ENCODE results near the gene CA9.

CA9 gene

GRCh38 chr9:35717132-35717870, 43.6 kb downstream of the CA9 start:
- no peak for DNase-seq

DNA sequence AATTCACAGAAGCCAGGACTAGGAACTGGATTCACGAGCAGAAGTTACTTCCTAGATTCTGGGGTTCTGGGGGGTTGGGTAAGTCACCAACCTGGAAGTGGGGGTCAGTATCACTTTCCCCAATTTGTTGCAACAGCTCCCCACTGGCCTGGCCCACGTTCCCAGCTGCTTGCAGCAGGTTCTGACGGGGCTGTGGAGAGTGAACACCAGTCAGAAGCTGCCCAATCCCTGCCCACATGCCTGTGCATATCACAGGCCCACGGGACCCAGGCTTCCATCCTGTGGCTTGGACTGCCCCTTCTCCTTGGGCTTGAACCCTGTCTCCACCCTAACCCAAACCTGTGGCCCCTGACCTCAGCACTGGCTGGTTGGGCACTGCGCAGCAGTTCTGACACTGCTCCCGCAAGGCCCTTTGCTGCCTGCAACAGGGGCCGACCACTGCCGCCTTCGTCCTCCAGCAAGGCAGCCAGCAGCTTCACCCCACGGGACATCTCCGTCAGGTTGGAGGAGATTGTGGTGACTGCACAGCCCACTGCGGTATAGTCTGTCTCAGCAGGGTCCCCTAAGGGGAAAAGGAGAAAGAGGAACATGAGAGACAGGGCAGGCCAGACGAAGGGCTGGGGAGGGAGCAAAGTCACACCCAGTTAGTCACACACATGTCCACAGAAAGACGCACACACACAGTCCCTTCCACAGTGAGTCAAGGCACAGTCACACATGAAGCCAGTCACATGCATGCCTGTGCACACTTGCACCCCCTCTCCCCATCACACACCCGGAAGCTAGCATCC, 45.2 kb downstream of the CA9 start:
- no peak for DNase-seq

DNA sequence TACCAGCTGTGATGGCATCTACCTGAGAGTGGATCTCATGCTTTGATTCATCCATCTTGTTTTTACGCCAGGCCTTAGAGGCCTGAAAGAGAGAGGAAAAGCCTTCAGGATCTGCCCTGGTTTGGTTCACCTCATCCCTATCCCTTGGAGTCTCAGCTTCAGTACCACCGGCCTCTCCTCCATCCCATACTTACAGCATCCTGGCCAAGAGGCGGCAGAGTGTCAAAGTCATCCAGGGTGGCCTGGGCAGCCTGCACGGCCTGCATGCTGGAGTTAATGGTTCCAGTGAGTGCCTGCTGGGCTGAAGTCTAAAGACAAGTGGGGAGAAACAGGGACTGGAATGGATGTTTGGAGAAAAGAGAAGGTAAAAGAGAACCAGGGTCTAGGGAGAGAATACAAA, 45.8 kb downstream of the CA9 start:
- DNase-seq: no peak

DNA sequence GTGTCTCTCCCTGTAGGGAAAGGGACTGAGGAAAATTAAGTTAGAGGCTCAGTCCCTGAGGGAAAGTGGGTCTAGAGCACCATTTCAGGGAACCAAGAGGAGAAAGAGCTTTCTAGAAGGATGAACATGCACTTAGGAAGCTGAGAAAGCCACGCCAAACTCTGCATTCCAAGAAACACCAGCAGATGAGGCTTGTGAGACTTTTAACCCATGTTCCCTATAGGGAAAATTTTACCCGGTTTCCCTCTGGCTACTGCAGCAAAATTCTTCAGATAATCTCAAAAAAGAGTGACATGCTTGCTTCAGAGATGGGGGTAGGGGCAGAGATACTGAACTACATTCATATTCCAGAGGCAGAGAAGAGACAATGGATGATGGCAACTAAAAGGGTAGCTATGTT, 49.7 kb downstream of the CA9 start:
- no peak for DNase-seq

DNA sequence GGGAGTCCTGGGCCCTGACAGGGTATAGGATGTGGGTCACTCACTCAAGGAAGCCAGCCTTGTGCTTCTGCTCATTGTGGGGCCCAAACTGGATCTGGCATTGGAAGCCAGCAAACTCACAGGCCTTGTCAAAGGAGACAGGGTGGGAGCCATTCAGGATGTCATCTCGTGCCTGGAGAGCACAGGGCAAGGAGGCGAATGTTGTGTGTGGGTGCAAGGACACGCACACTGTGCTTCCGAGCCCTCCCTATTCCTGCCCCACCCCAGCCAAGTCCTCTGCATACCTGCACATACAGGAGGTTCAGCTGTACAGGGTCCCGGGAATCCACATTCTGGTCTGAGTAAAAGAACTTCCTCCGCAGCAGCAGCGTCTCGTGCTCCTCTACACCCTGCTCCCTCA, 50.2 kb downstream of the CA9 start:
- DNase-seq: no peak

DNA sequence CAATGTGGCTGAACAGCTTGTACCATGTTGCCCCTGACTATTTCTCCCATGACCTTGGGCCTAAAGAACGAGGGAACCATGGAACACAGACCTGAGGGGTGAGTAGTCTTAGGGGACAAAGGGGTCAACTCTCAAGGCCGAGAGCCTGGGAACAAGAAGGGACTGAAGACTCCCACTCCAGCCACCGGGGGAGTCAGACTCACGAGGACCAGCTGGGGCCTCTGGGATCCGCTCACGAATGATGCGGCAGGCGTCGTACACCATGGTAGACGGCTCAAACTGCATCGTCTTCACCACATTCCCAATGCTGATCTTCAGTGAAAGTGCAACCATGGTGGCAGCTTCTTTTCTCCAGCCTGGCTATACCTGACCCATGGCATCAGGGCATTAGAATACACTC, 51.6 kb downstream of the CA9 start:
- DNase-seq: no peak

GRCh38 chr9:35726931-35727330, 53.2 kb downstream of the CA9 start:
- DNase-seq: no peak

- DNase-seq: peak; percentile 27
Measured at GRCh38 chr9:35727676-35728040, 53.9 kb downstream of the CA9 start.

DNA sequence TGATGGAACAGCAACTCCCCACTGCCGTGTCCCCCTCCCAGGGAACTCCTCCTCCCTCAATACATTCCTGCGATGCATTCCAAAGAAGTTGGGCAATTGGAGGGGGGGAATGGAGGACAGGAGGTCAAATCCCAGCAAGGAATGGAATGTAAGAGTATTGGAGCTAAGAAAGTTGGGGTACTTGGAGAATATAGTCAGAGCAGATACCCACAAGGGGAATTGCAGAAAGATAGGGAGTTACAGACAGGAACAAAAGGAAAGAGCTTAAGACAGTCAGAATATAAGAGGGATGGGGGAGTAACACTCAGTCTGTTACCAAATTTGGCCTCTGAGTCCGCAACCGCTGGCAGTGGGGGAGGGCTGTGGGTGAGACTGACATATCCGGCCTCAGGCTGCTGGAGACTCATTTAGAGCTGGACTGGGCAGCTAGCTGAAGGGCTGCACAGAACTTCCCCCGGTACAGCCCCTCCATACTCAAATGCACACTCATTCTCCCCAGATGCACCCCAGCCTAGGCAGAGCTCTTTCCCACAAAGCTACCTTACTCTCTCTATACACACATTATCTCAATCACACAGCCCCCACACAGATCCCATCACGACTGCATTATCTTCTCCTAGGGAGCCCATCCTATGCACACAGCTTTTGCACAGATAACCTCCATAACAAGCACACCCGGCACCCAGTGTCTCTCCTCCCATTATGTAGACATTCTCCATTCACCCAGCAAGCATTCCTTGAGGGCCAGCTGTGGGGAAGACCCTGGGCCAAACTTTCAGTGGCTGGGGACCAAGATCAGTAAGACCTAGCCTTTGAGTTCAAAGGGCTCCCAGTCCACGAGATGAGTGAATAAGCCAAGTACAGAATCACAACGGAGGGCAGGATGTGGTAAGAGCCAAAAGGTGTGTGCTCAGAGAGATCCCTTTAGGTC, 54.6 kb downstream of the CA9 start:
- DNase-seq: peak; percentile 83

DNA sequence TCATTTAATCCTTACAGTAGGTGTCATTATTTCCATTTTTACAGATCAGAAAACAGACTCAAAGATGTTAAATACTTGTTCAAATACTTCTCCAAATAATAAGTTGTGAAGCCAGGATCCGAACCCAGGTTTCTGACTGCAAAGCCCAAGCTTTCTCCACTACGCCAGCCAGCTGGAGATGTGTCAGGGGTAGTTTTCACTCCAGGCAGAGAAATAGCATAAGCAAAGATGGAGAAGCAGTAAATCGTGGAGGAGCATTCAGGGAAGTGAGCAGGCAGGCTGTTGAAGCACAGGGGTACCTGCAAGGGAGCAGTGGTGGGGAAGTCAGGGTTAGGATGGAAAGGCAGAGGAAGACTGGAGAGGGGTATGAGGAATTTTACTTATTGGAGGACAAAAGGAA, 55.4 kb downstream of the CA9 start:
- DNase-seq: no peak

- DNase-seq: peak; percentile 60
Measured at GRCh38 chr9:35729700-35730485, 56.2 kb downstream of the CA9 start.

DNA sequence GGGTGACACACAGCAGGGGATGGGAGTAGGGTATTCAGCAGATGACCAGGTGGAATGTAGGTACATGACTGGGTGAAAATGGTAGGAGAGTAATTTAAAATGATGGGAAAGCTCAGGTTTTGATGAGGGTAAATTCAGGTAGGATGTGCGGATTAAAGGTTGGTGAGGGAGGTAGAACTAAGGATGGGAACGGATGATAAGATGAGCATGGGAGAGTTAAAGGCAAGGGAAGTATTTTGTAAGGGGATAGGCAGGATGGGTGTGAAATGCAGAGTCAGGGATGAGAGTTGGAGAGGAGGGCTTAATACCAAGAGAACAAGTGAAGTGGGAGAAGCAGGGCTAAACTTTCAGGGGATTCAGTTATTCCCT, 56.7 kb downstream of the CA9 start:
- no peak for DNase-seq

Data from NCI-H226 (cell line).